Thyroid gland (tissue), 4 donors: Measurements from ENCODE around the gene FLOT2.

Source experiments
- CTCF ChIP-seq, 6 experiments: fragments of 200-600 bp in 3 of 6; fragments of 450-650 bp in 3 of 6; sonication (generic) in 3 of 6; IDR thresholded peaks; one replicate each; pipeline ENCODE4 v1.5.1; 2016 to 2019; ENCODE audit warnings: antibody characterized with exemption in 6 of 6, mild to moderate bottlenecking in 2 of 6, inconsistent platforms in 1 of 6, moderate library complexity in 1 of 6
- POLR2A ChIP-seq, 2 donors: fragments of 450-650 bp; IDR thresholded peaks; one replicate each; pipeline ENCODE4 v1.6.1; 2017; ENCODE audit warnings: antibody characterized with exemption in 2 of 2, mild to moderate bottlenecking in 2 of 2, moderate library complexity in 1 of 2

GRCh38 chr17:28901866-28902818, 4.6 kb upstream of the FLOT2 start:
- TF ChIP-seq CTCF (IDR thresholded peaks at IDR 0.05): no peak
- no peak for TF ChIP-seq POLR2A (IDR thresholded peaks at IDR 0.05)
